KOPT-K1 (cell line): ENCODE data around the gene AMIGO1.
A peak's percentile ranks its signal among the peaks of the same experiment; 100 is the strongest.

Experiments
- H3K27ac ChIP-seq: fragments of 200-600 bp; sonication (generic); 2 replicates; pipeline ENCODE4 v1.5.1; 2016; ENCODE audit warnings: antibody characterized with exemption, mild to moderate bottlenecking, low read depth, low read length; ENCODE audit not compliant: poor library complexity, severe bottlenecking
- H3K36me3 ChIP-seq: fragments of 200-600 bp; sonication (generic); 2 replicates; pipeline ENCODE4 v1.5.1; 2017; ENCODE audit warnings: antibody characterized with exemption, mild to moderate bottlenecking, low read length, moderate library complexity; ENCODE audit not compliant: insufficient read depth
- H3K9me3 ChIP-seq: fragments of 200-600 bp; sonication (generic); 2 replicates; pipeline ENCODE4 v1.5.1; 2017; ENCODE audit warnings: antibody characterized with exemption, low read length, mild to moderate bottlenecking; ENCODE audit not compliant: insufficient read depth, poor library complexity, severe bottlenecking

Gene AMIGO1, protein sequence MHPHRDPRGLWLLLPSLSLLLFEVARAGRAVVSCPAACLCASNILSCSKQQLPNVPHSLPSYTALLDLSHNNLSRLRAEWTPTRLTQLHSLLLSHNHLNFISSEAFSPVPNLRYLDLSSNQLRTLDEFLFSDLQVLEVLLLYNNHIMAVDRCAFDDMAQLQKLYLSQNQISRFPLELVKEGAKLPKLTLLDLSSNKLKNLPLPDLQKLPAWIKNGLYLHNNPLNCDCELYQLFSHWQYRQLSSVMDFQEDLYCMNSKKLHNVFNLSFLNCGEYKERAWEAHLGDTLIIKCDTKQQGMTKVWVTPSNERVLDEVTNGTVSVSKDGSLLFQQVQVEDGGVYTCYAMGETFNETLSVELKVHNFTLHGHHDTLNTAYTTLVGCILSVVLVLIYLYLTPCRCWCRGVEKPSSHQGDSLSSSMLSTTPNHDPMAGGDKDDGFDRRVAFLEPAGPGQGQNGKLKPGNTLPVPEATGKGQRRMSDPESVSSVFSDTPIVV

DNA sequence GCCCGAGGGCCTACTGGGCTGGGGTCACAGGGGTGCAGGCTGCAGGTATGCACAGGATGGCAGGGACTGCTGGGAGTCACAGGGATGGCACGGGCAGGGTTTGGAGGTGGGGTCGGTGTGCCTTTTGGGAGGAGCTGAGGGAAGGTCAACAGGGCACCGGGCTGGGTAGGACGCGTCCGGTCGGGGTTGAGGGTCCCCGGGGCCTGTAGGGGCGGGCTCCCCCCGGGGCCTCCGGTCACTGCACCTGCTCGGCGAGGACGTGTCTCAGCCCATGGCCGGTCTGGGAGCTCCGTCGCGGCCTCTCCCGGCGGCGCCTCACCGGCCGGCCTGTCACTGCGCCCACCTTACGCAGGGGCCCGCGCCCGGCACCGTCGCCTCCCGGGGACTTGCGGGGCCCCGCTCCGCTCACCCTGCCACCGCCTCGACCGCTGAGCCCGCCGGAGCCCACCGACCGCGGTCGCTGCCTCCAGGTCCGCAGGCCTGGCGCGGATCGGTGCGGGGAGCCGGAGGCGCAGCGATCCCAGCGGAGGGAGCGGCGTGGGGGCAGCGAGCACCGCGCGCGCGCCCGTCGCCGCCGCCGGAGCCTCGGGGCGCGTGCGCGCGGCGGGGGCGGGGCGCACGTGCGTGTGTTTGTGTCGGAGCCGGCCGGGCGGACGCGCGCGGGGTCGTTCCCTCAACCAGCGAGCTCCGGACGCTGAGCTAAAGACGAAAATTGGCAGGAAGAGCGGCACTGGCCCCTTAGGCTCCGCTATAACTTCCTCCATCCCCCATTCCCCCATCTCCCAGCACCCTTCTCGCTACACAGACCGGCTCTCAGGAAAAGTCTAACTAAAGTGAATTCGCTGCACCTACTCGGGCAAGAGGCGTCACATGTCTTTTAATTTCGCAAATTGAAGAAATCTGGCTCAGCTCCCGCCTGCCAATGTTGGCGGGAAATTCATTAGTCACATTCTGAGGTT, at the start of gene AMIGO1:
TSS of gene AMIGO1 (minus strand) at position 552 of the 959 bp plus-strand sequence. CDS start 815 bp downstream, outside the sequence.
- Histone ChIP-seq H3K9me3 (no peaks in the 10 kb centered on the region), H3K27ac (no peak within 1 kb of the TSS), H3K36me3 (no peaks in the 10 kb centered on the region)

- Histone ChIP-seq H3K9me3 (no peaks in the 10 kb centered on the region), H3K36me3 (0 out of 2 replicates have a peak, but pooled peaks cover 3% of the 10 kb centered on the region), H3K27ac (no peak overlapping the region)
Measured at GRCh38 chr1:109557520-109557919, 48.0 kb upstream of the AMIGO1 start.

DNA sequence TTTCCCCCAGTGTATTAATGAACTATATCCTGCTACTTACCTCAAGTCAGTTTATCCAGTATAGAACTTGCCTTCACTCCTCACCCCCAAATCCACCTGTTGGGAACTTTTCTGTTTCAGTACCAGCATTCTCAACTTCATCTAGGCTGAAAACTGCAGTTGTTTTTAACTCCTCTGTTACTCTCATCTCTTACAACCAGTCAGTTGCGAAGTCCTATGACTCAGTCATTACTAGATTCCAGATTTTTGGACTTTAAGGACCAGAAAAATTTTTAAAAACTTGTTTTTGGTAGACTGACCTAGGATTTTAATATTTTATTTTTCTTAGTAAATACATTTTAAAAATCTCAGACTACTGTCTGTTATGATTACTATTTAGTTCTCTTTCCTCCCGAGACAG, 47.0 kb upstream of the AMIGO1 start:
- Histone ChIP-seq H3K36me3 (peaks cover 3% of the 10 kb centered on the region; the same call in 1 of the 2 replicates), H3K9me3 (no peaks in the 10 kb centered on the region), H3K27ac (no peak overlapping the region)

GRCh38 chr1:109548321-109549267, 39.1 kb upstream of the AMIGO1 start, which contains the start of gene GNAI3:
Gene GNAI3 (plus strand): TSS chr1:109548615. CDS start chr1:109548721, 106 bp downstream.
- H3K27ac ChIP-seq, result peak within 1 kb of the TSS; percentile 89
- H3K9me3 ChIP-seq, result no peaks in the 10 kb centered on the region
- H3K36me3 ChIP-seq, result no peaks in the 10 kb centered on the region; the same call in 1 of the 2 replicates

DNA sequence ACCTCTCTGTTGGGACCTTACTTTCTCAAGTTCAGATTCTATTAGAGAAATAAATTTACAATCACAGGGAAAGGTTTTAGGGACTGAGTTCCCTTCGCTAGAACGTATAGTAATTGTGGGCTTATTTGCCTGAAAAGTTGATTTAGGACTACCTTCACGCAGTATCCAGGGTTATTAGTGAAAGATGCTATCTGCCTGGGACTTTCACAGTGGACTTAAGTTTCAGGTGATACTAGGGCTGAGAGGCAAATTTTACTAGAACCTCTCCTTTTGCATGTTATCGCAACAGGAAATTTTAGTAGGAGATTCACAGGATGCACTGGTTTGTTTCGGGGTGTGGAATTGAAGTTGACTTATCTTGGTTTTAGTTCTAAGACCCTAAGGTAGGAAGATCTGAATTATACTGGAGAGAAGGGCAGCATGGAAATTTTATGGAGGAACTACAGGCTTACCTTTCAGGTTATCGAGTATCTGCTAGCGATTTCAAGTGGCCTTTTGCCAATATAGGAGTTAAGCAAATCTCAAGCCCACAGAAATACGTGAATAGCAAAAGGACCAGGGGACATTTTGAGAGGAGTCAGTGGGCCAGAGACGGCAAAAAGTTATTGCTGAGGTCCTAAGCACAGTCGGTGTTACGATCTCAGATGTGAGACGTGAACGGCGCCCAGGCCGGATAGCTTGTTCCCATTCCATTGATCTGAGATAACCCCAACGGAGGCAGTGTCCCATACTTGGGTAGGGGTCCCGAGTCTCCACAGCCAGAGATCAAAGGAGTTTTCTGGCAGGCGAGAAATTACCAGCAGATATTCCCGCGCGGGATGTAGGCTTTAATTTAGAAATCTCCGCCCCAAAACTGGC, 38.2 kb upstream of the AMIGO1 start:
- H3K27ac ChIP-seq, result peak overlapping the region; percentile 89
- H3K36me3 ChIP-seq, result no peaks in the 10 kb centered on the region; the same call in 1 of the 2 replicates
- no peaks in the 10 kb centered on the region for H3K9me3 ChIP-seq

DNA sequence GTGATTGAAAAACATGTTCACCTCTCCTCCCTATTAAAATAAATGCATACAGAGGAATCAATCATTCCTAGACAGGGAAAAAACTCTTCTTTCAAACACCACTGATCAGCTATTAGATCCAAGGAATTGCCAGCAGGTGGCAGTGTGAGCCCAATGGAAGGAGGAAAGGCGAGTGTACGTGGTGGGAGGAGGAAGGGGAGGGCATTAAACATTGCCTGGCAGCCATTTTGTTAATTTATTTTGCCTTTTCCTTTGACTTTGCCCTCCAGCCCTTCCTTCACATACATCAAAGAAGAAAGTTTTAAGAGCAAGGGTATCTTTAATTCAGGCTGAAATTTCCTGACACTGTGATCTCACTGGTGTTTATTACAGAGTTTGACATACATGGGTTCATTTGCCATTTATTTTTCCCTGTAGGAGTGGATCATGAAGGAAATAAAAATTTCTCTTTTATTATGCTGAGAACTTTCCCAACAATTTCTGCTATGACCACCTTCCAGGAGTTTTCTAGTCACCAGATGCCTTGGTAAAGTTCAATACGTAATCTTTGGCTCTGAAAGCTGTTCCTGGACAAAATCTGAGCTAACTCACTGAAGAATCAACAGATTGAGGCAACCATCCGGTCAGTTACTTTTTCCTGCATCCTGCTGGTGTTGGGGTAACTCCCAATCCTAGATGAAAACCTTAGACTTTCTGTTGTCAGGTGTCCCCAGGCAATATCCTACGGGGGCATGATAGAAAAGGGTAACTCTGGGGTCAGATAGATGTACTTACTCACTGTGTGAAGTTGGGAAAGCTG, 37.0 kb upstream of the AMIGO1 start:
- no peaks in the 10 kb centered on the region for H3K9me3 ChIP-seq
- H3K27ac ChIP-seq, result peak overlapping the region; percentile 89
- H3K36me3 ChIP-seq, result no peaks in the 10 kb centered on the region

DNA sequence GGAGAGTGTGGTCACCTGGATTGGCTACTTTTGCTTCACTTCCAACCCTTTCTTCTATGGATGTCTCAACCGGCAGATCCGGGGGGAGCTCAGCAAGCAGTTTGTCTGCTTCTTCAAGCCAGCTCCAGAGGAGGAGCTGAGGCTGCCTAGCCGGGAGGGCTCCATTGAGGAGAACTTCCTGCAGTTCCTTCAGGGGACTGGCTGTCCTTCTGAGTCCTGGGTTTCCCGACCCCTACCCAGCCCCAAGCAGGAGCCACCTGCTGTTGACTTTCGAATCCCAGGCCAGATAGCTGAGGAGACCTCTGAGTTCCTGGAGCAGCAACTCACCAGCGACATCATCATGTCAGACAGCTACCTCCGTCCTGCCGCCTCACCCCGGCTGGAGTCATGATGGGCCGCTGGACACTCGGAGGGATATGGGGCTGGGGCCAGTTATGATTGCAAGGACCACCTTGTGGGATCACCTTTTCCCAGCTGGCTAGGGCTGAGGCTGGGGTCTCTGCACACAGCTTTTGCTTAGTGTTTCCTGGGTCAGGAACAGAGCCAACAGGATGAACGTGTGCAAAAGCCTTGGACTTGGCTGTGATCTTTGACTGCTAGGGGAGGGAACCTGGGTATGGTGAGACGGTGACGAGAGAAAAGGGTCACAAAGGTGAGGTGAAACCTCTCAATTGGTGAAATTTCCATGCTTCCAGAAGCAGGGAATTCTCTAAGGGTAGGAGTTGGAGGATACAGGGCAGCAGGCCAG, 34.6 kb upstream of the AMIGO1 start:
- Histone ChIP-seq H3K9me3 (no peaks in the 10 kb centered on the region), H3K27ac (no peak overlapping the region), H3K36me3 (no peaks in the 10 kb centered on the region)

GRCh38 chr1:109543283-109543987, 33.9 kb upstream of the AMIGO1 start:
- no peaks in the 10 kb centered on the region for H3K9me3 ChIP-seq

DNA sequence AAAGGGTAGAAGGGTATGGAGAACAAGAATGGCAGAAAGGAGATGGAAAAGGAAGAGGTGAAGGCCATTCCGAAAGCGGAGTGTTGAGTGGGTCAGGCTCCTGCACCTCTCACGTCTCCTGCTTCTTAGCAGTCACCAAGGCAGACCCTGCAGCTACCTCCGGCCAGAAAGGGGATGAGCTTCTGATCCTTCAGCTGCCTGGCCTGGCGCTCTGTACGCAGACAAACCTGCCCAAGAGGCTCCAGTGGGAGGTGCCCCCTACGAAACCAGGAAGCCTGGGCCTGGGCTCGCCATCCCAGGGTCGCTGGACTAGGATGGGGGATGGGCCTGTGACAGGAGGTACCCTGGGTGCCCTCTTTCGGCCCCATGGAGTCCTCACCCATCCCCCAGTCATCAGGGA, 33.1 kb upstream of the AMIGO1 start:
- Histone ChIP-seq H3K9me3 (no peaks in the 10 kb centered on the region), H3K36me3 (no peaks in the 10 kb centered on the region), H3K27ac (no peak overlapping the region)

More at GRCh38 chr1:109543283-109543987, 33.9 kb upstream of the AMIGO1 start:
- no peaks in the 10 kb centered on the region for H3K36me3 ChIP-seq
- no peak overlapping the region for H3K27ac ChIP-seq

GRCh38 chr1:109541102-109541501, 31.6 kb upstream of the AMIGO1 start:
- Histone ChIP-seq H3K27ac (no peak overlapping the region), H3K9me3 (no peaks in the 10 kb centered on the region), H3K36me3 (no peaks in the 10 kb centered on the region)

GRCh38 chr1:109539676-109540075, 30.1 kb upstream of the AMIGO1 start, which contains the start of gene GPR61:
Gene GPR61 (plus strand): TSS chr1:109539872. CDS start chr1:109543023, 3,151 bp downstream.
- no peaks in the 10 kb centered on the region for H3K36me3 ChIP-seq
- no peak within 1 kb of the TSS for H3K27ac ChIP-seq
- H3K9me3 ChIP-seq, result no peaks in the 10 kb centered on the region
